ENCODE measurements around the gene ATG2A. TPM values are rescaled to one million over a fixed set of nuclear protein-coding genes. Genes with fewer than 3 reads are reported as not detected.

The ATG2A gene
- total and polyA plus RNA-seq, 2 donors from 2014 or later, result 16.8 to 26.9 TPM

Small RNA genes lying within 50 kb of the gene (microRNA-seq; reads per million reads assigned to microRNA genes)
- gene MIR6749 (not detected), gene MIR6750 (not detected)

Other genes with a start within 250 kb of the ATG2A start
- gene NRXN2, start 194.0 kb downstream of the ATG2A start, total RNA-seq, result 13.3 TPM
- gene NRXN2, start 194.0 kb downstream of the ATG2A start, polyA plus RNA-seq (ENCODE audit: insufficient read depth, low read depth, low replicate concordance), result 22.0 TPM
- gene RASGRP2, start 173.1 kb downstream of the ATG2A start, total RNA-seq, result 42.6 TPM
- gene RASGRP2, start 173.1 kb downstream of the ATG2A start, polyA plus RNA-seq (ENCODE audit: insufficient read depth, low read depth, low replicate concordance), result 14.1 TPM
- 8.6 TPM for gene PYGM, start 157.2 kb downstream of the ATG2A start, total RNA-seq
- 2.5 TPM for gene PYGM, start 157.2 kb downstream of the ATG2A start, polyA plus RNA-seq (ENCODE audit: insufficient read depth, low read depth, low replicate concordance)
- 320 TPM for gene SF1, start 138.7 kb downstream of the ATG2A start, total RNA-seq
- 87.5 TPM for gene SF1, start 138.7 kb downstream of the ATG2A start, polyA plus RNA-seq (ENCODE audit: insufficient read depth, low read depth, low replicate concordance)
- gene MAP4K2, start 114.0 kb downstream of the ATG2A start, total RNA-seq, result 12.5 TPM
- gene MAP4K2, start 114.0 kb downstream of the ATG2A start, polyA plus RNA-seq (ENCODE audit: insufficient read depth, low read depth, low replicate concordance), result 15.4 TPM
- gene MEN1, start 106.7 kb downstream of the ATG2A start, total RNA-seq, result 20.9 TPM
- gene MEN1, start 106.7 kb downstream of the ATG2A start, polyA plus RNA-seq (ENCODE audit: insufficient read depth, low read depth, low replicate concordance), result 24.0 TPM
- gene CDC42BPG, start 72.6 kb downstream of the ATG2A start, total RNA-seq, result 20.7 TPM
- 4.5 TPM for gene CDC42BPG, start 72.6 kb downstream of the ATG2A start, polyA plus RNA-seq (ENCODE audit: insufficient read depth, low read depth, low replicate concordance)
- gene EHD1, start 38.6 kb downstream of the ATG2A start, total RNA-seq, result 76.1 TPM
- gene EHD1, start 38.6 kb downstream of the ATG2A start, polyA plus RNA-seq (ENCODE audit: insufficient read depth, low read depth, low replicate concordance), result 48.9 TPM
- 21.2 TPM for gene PPP2R5B, start 7.5 kb upstream of the ATG2A start, total RNA-seq
- 16.8 TPM for gene PPP2R5B, start 7.5 kb upstream of the ATG2A start, polyA plus RNA-seq (ENCODE audit: insufficient read depth, low read depth, low replicate concordance)
- gene GPHA2, start 18.7 kb upstream of the ATG2A start, total RNA-seq, result not detected
- 0.99 TPM for gene GPHA2, start 18.7 kb upstream of the ATG2A start, polyA plus RNA-seq (ENCODE audit: insufficient read depth, low read depth, low replicate concordance)
- not detected for gene MAJIN, start 54.9 kb upstream of the ATG2A start, total RNA-seq
- gene MAJIN, start 54.9 kb upstream of the ATG2A start, polyA plus RNA-seq (ENCODE audit: insufficient read depth, low read depth, low replicate concordance), result 0.80 TPM
- gene BATF2, start 79.8 kb upstream of the ATG2A start, total RNA-seq, result 5.9 TPM
- gene BATF2, start 79.8 kb upstream of the ATG2A start, polyA plus RNA-seq (ENCODE audit: insufficient read depth, low read depth, low replicate concordance), result 8.8 TPM
- gene ARL2, start 97.0 kb upstream of the ATG2A start, total RNA-seq, result 91.6 TPM
- gene ARL2, start 97.0 kb upstream of the ATG2A start, polyA plus RNA-seq (ENCODE audit: insufficient read depth, low read depth, low replicate concordance), result 284 TPM
- 29.6 TPM for gene SNX15, start 110.2 kb upstream of the ATG2A start, total RNA-seq
- 27.7 TPM for gene SNX15, start 110.2 kb upstream of the ATG2A start, polyA plus RNA-seq (ENCODE audit: insufficient read depth, low read depth, low replicate concordance)
- 6.8 TPM for gene SAC3D1, start 124.0 kb upstream of the ATG2A start, total RNA-seq
- 13.4 TPM for gene SAC3D1, start 124.0 kb upstream of the ATG2A start, polyA plus RNA-seq (ENCODE audit: insufficient read depth, low read depth, low replicate concordance)
- 9.4 TPM for gene NAALADL1, start 141.3 kb upstream of the ATG2A start, total RNA-seq
- 17.1 TPM for gene NAALADL1, start 141.3 kb upstream of the ATG2A start, polyA plus RNA-seq (ENCODE audit: insufficient read depth, low read depth, low replicate concordance)
- gene CDCA5, start 166.8 kb upstream of the ATG2A start, total RNA-seq, result 1.4 TPM
- 0.43 TPM for gene CDCA5, start 166.8 kb upstream of the ATG2A start, polyA plus RNA-seq (ENCODE audit: insufficient read depth, low read depth, low replicate concordance)
- gene ZFPL1, start 167.0 kb upstream of the ATG2A start, total RNA-seq, result 31.4 TPM
- gene ZFPL1, start 167.0 kb upstream of the ATG2A start, polyA plus RNA-seq (ENCODE audit: insufficient read depth, low read depth, low replicate concordance), result 43.1 TPM
- 110 TPM for gene VPS51, start 179.0 kb upstream of the ATG2A start, total RNA-seq
- gene VPS51, start 179.0 kb upstream of the ATG2A start, polyA plus RNA-seq (ENCODE audit: insufficient read depth, low read depth, low replicate concordance), result 98.3 TPM
- gene TM7SF2, start 194.7 kb upstream of the ATG2A start, total RNA-seq, result 20.9 TPM
- gene TM7SF2, start 194.7 kb upstream of the ATG2A start, polyA plus RNA-seq (ENCODE audit: insufficient read depth, low read depth, low replicate concordance), result 88.2 TPM
- 14.0 TPM for gene ZNHIT2, start 200.5 kb upstream of the ATG2A start, total RNA-seq
- 21.1 TPM for gene ZNHIT2, start 200.5 kb upstream of the ATG2A start, polyA plus RNA-seq (ENCODE audit: insufficient read depth, low read depth, low replicate concordance)
- 794 TPM for gene FAU, start 204.9 kb upstream of the ATG2A start, total RNA-seq
- 927 TPM for gene FAU, start 204.9 kb upstream of the ATG2A start, polyA plus RNA-seq (ENCODE audit: insufficient read depth, low read depth, low replicate concordance)
- 53.3 TPM for gene MRPL49, start 205.1 kb upstream of the ATG2A start, total RNA-seq
- 76.7 TPM for gene MRPL49, start 205.1 kb upstream of the ATG2A start, polyA plus RNA-seq (ENCODE audit: insufficient read depth, low read depth, low replicate concordance)
- 69.8 TPM for gene SYVN1, start 217.3 kb upstream of the ATG2A start, total RNA-seq
- gene SYVN1, start 217.3 kb upstream of the ATG2A start, polyA plus RNA-seq (ENCODE audit: insufficient read depth, low read depth, low replicate concordance), result 21.2 TPM